T-helper 9 cell (primary cell): ENCODE results near the gene RDH16.
"Not testable (repeated sequence)": the region's sequence is repeated elsewhere in the genome, so short reads cannot be mapped to it uniquely, and the experiment has no call there.

Experiments used
- DNase-seq: peaks from one replicate; pipeline ENCODE4 v3.0.0-alpha.2; 2020

RDH16 gene

GRCh38 chr12:56916296-56916995, 41.0 kb downstream of the RDH16 start:
- no peak for DNase-seq

- DNase-seq, result no peak
Measured at GRCh38 chr12:56914724-56915123, 42.7 kb downstream of the RDH16 start.

- DNase-seq, result no peak
Measured at GRCh38 chr12:56914256-56914655, 43.2 kb downstream of the RDH16 start.

- not testable (repeated sequence) for DNase-seq
Measured at GRCh38 chr12:56909403-56909802, 48.0 kb downstream of the RDH16 start.

- DNase-seq, result no peak
Measured at GRCh38 chr12:56908136-56908535, 49.3 kb downstream of the RDH16 start.

- no peak for DNase-seq
Measured at GRCh38 chr12:56905852-56906251, 51.6 kb downstream of the RDH16 start.

- DNase-seq, result no peak
Measured at GRCh38 chr12:56903374-56903773, 54.0 kb downstream of the RDH16 start.
